GM19397 (cell line): Measurements from ENCODE around the gene CAPN9.
"Not testable (repeated sequence)": the region's sequence is repeated elsewhere in the genome, so short reads cannot be mapped to it uniquely, and the experiment has no call there.

Source experiments
- ATAC-seq: cut with Tn5 transposase; IDR thresholded peaks from one replicate; pipeline ENCODE4 v1.9.1; 2021; ENCODE audit warnings: mild to moderate bottlenecking, moderate library complexity; ENCODE audit not compliant: unreplicated experiment

CAPN9 gene

GRCh38 chr1:230747127-230747730, at the start of gene CAPN9:
TSS of gene CAPN9 (plus strand) at chr1:230747388. CDS start at chr1:230747497, 109 bp downstream.
- ATAC-seq = no peak

- no peak for ATAC-seq
These were observed 49.1 kb upstream of the CAPN9 start for GRCh38 chr1:230698130-230698529.

GRCh38 chr1:230698964-230699363, 48.2 kb upstream of the CAPN9 start:
- ATAC-seq = not testable (repeated sequence)

GRCh38 chr1:230699716-230700115, 47.5 kb upstream of the CAPN9 start:
- no peak for ATAC-seq

GRCh38 chr1:230700132-230700531, 47.1 kb upstream of the CAPN9 start:
- no peak for ATAC-seq

- ATAC-seq = no peak
These were observed 45.8 kb upstream of the CAPN9 start for GRCh38 chr1:230701434-230701833.

- ATAC-seq = no peak
These were observed 45.1 kb upstream of the CAPN9 start for GRCh38 chr1:230701895-230702768.

- no peak for ATAC-seq
These were observed 44.1 kb upstream of the CAPN9 start for GRCh38 chr1:230702934-230703678.

GRCh38 chr1:230703679-230704385, 43.4 kb upstream of the CAPN9 start:
- no peak for ATAC-seq

- ATAC-seq = no peak
These were observed 42.4 kb upstream of the CAPN9 start for GRCh38 chr1:230704830-230705229.

- ATAC-seq = no peak
These were observed 41.7 kb upstream of the CAPN9 start for GRCh38 chr1:230705289-230706019.

GRCh38 chr1:230706020-230706699, 41.0 kb upstream of the CAPN9 start:
- ATAC-seq = no peak

GRCh38 chr1:230706887-230707731, 40.1 kb upstream of the CAPN9 start:
- no peak for ATAC-seq

GRCh38 chr1:230707732-230708630, 39.2 kb upstream of the CAPN9 start:
- ATAC-seq = no peak

- ATAC-seq = no peak
These were observed 38.3 kb upstream of the CAPN9 start for GRCh38 chr1:230708631-230709580.

- no peak for ATAC-seq
These were observed 37.3 kb upstream of the CAPN9 start for GRCh38 chr1:230709619-230710542.
